OCI-LY3 (cell line): ENCODE measurements around the gene PTPRM.

Experiments
- H2AFZ ChIP-seq: fragments of 200-600, 300-600 bp; shearing (Covaris generic); 2 replicates; pipeline ENCODE4 v1.6.0; 2014; ENCODE audit warnings: antibody characterized with exemption, low read depth, low read length
- H3K27ac ChIP-seq: fragments of 200-600, 300-600 bp; sonication (generic); 2 replicates; pipeline ENCODE4 v1.5.1; 2014; ENCODE audit warnings: mild to moderate bottlenecking, low read length, moderate library complexity, mixed read lengths
- H3K27me3 ChIP-seq: fragments of 200-600, 300-600 bp; sonication (generic); 2 replicates; pipeline ENCODE4 v1.6.1; 2014; ENCODE audit warnings: low read depth, low read length, mixed read lengths
- H3K36me3 ChIP-seq: fragments of 200-600, 300-600 bp; sonication (generic); replicated peaks from 2 replicates; pipeline ENCODE3; 2014; ENCODE audit warnings: low read depth, low read length, mixed read lengths
- H3K4me1 ChIP-seq: fragments of 300-600, 200-600 bp; sonication (generic); 2 replicates; pipeline ENCODE4 v1.6.1; 2014; ENCODE audit warnings: low read length, mixed read lengths
- H3K4me2 ChIP-seq: fragments of 200-600, 300-600 bp; sonication (generic); 2 replicates; pipeline ENCODE4 v1.6.1; 2014; ENCODE audit warnings: low read length, mixed read lengths
- H3K4me3 ChIP-seq: fragments of 300-600, 200-600 bp; sonication (generic); 2 replicates; pipeline ENCODE4 v1.5.1; 2014; ENCODE audit warnings: antibody characterized with exemption, mild to moderate bottlenecking, low read length, moderate library complexity
- H3K79me2 ChIP-seq: fragments of 300-600, 200-600 bp; shearing (Covaris generic); 2 replicates; pipeline ENCODE4 v1.6.1; 2014; ENCODE audit warnings: mild to moderate bottlenecking, low read length, mixed read lengths
- H3K9ac ChIP-seq: fragments of 300-600, 200-600 bp; shearing (Covaris generic); 2 replicates; pipeline ENCODE4 v1.6.0; 2014; ENCODE audit warnings: mild to moderate bottlenecking, low read length, moderate library complexity
- H3K9me3 ChIP-seq: fragments of 200-600, 300-600 bp; shearing (Covaris generic); 2 replicates; pipeline ENCODE4 v1.6.1; 2014; ENCODE audit warnings: low read length, mixed read lengths; ENCODE audit not compliant: insufficient read depth
- H4K20me1 ChIP-seq: fragments of 200-600, 300-600 bp; sonication (generic); 2 replicates; pipeline ENCODE4 v1.6.1; 2016; ENCODE audit warnings: low read length, mixed read lengths; ENCODE audit not compliant: insufficient read depth
- EZH2phosphoT487 ChIP-seq: fragments of 200-600 bp; shearing (Covaris generic); IDR thresholded peaks from 2 replicates; pipeline ENCODE4 v1.6.1; 2018; ENCODE audit warnings: antibody characterized with exemption, mixed run types, low read depth
- TF ChIP-seq, protein P1 (sequence below): fragments of 200-600, 300-600 bp; sonication (generic); IDR thresholded peaks from 2 replicates; pipeline ENCODE4 v1.5.1; 2014; ENCODE audit warnings: antibody characterized with exemption, low read length, low read depth

PTPRM gene

DNA sequence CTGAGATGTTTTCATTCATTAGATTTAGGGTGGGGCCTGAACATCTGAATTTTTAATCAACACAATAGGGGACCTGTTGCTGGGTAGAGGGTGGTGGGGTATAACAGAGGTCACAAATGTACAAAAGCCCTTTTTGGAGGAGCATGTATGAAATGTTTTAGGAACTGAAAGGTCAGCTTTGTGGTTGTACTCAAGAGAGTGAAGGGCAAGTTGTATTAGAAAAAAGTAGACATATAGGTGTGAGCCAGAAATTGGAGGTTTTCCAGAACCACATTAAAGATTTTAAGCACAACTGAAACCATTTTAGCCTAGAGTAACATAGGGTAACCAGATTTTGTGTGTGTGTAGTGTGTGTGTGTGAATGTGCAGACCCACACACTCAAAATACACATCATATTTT is 62.3 kb downstream of the PTPRM start:
- no peaks in the 10 kb centered on the region for H3K79me2 ChIP-seq

DNA sequence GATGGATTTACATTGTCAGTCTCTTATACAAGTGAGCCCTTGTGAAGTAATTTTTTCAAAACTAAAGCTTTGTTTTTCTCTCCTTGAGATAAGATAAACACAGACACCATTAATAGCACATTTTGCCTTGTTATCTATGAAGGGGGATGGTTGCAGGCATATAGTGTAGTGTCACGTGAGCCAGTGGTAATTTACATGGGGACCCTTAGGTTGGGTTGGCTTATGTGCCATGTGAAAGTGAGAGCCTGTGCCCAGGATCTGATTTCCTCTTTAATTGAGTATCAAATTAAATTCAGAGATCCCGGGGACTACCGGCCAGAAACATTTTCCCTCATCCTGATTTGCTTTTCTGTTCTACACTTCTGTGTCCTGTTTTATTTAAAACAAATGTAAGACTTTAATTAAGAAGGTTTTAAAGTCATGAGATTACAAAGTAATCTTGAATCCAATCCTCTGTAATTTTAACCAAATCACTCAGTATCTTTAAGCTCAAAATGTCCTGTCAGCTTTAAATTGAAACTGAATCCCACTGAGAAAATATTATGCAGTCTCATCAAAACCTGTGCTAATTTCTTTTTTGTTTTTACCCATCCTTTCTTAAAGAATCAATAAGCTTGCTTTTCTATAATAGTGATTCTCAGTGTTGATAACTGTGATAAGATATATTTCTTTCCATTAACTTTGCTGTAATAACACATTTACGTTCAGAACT is 63.8 kb downstream of the PTPRM start:
- no peaks in the 10 kb centered on the region for H3K36me3 ChIP-seq
- no peak overlapping the region for H3K4me2 ChIP-seq
- no peak overlapping the region for H3K27ac ChIP-seq
- no peak overlapping the region for H3K4me3 ChIP-seq
- H2AFZ ChIP-seq, result no peak overlapping the region
- TF ChIP-seq, protein P1, sequence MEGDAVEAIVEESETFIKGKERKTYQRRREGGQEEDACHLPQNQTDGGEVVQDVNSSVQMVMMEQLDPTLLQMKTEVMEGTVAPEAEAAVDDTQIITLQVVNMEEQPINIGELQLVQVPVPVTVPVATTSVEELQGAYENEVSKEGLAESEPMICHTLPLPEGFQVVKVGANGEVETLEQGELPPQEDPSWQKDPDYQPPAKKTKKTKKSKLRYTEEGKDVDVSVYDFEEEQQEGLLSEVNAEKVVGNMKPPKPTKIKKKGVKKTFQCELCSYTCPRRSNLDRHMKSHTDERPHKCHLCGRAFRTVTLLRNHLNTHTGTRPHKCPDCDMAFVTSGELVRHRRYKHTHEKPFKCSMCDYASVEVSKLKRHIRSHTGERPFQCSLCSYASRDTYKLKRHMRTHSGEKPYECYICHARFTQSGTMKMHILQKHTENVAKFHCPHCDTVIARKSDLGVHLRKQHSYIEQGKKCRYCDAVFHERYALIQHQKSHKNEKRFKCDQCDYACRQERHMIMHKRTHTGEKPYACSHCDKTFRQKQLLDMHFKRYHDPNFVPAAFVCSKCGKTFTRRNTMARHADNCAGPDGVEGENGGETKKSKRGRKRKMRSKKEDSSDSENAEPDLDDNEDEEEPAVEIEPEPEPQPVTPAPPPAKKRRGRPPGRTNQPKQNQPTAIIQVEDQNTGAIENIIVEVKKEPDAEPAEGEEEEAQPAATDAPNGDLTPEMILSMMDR, result no peak
- TF ChIP-seq EZH2phosphoT487, result no peak
- no peak overlapping the region for H3K9ac ChIP-seq
- no peaks in the 10 kb centered on the region for H3K4me1 ChIP-seq
- H4K20me1 ChIP-seq, result no peaks in the 10 kb centered on the region
- H3K9me3 ChIP-seq, result no peaks in the 10 kb centered on the region
- H3K27me3 ChIP-seq, result no peaks in the 10 kb centered on the region
- H3K79me2 ChIP-seq, result no peaks in the 10 kb centered on the region

More for the DNA sequence above, 62.3 kb downstream of the PTPRM start:
- no peaks in the 10 kb centered on the region for H3K9me3 ChIP-seq
- no peak overlapping the region for H2AFZ ChIP-seq
- H3K36me3 ChIP-seq, result no peaks in the 10 kb centered on the region
- TF ChIP-seq, protein P1, result no peak
- no peak for TF ChIP-seq EZH2phosphoT487
- H3K4me1 ChIP-seq, result no peaks in the 10 kb centered on the region
- H3K27ac ChIP-seq, result no peak overlapping the region
- no peaks in the 10 kb centered on the region for H4K20me1 ChIP-seq
- no peak overlapping the region for H3K4me2 ChIP-seq
- H3K27me3 ChIP-seq, result no peaks in the 10 kb centered on the region
- H3K9ac ChIP-seq, result no peak overlapping the region
- H3K4me3 ChIP-seq, result no peak overlapping the region

DNA sequence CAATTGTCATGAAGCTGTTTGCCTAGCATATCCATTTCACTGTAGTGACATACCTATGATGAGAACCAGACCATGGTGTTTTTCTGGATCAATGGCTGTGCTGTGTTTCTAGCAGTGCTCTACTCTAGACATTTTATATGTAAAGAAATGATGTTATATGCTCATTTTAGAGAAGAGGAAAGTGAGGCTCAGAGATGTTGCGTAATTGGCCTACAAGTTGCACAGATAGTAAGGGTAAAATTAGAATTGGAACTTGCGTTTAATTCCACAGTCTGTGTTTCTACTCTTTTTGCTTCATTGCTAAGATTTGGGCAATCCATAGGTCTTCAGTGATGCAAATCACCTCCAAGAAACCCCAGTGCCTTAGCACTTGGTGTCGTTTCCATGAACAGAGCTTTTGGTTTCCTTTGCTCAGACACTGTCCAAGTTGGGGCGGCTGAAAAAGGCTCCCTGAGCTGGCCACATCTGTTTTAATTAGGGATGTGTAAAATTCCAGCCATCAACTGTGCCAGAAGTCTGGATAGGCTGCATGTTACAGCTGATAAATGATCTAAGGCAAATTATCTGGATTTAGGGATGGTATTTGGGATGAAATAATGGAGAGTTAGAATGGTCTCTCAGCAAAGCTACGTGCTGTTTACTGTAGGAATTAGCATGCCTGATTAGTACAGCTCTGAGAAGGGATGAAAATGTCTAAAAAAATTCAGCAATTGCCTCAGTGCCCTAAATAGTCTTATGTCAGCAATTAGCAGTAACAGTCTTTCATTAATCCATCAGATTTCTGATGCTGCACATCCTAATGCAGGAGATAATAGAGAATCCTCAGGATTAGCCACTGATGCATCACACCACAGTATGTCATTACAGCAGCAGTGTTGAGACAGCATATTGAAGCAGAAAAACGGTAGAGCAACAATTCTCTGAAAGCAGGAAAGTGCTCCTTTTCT is 65.3 kb downstream of the PTPRM start:
- no peaks in the 10 kb centered on the region for H4K20me1 ChIP-seq
- H3K9me3 ChIP-seq, result no peaks in the 10 kb centered on the region
- no peak overlapping the region for H3K4me3 ChIP-seq
- H3K36me3 ChIP-seq, result no peaks in the 10 kb centered on the region
- H3K27ac ChIP-seq, result no peak overlapping the region
- H2AFZ ChIP-seq, result no peak overlapping the region
- no peaks in the 10 kb centered on the region for H3K27me3 ChIP-seq
- H3K4me1 ChIP-seq, result no peaks in the 10 kb centered on the region
- no peak overlapping the region for H3K9ac ChIP-seq
- TF ChIP-seq EZH2phosphoT487, result no peak
- TF ChIP-seq, protein P1, result no peak
- no peaks in the 10 kb centered on the region for H3K79me2 ChIP-seq
- no peak overlapping the region for H3K4me2 ChIP-seq

DNA sequence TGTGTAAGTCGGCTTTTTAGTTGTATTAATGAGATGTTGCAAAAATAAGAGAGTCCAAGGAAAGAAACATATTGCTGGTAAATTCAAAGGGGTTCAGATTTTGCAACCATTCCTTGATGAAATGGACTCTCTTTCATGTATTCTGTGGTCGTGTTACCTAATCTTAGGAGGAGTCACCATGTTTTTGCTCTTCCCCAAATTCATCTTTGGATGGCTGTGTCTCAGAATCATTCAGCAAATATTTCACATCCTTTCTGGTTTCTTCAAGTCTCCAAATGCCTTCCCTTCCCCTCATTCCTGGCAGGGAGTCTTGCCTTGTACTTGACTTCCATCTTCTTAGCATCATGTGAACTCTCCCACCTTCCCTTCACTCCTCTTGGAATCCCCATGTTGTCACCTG is 66.1 kb downstream of the PTPRM start:
- Histone ChIP-seq H3K27me3 (no peaks in the 10 kb centered on the region), H3K9ac (no peak overlapping the region), H3K27ac (no peak overlapping the region), H3K79me2 (no peaks in the 10 kb centered on the region), H3K4me1 (no peaks in the 10 kb centered on the region), H3K36me3 (no peaks in the 10 kb centered on the region), H2AFZ (no peak overlapping the region), H3K4me2 (no peak overlapping the region), H3K9me3 (no peaks in the 10 kb centered on the region), H4K20me1 (no peaks in the 10 kb centered on the region), H3K4me3 (no peak overlapping the region)
- TF ChIP-seq, protein P1, result no peak
- no peak for TF ChIP-seq EZH2phosphoT487
